GM12878 (cell line): ENCODE data around the gene PRCP. TPM values are rescaled to one million over a fixed set of nuclear protein-coding genes. Genes with fewer than 3 reads are reported as not detected.

ENCODE experiments used
- ATAC-seq: fragments of 200-7000 bp; cut with Tn5 transposase; 3 replicates; pipeline ENCODE4 v1.9.1; 2020; ENCODE audit warnings: mild to moderate bottlenecking, moderate library complexity
- BruUV-seq: library from RNA; stranded (reverse); fragments of 400-500 nt; replicated peaks from 2 replicates; lab custom pipeline; 2021; lab: Mats Ljungman, UMichigan
- CTCF ChIA-PET: fragments of 300-600 bp; sonication (Branson Sonifier 250); formaldehyde crosslinking; extraction: SDS; loops from one replicate; lab custom pipeline; 2021; ENCODE audit warnings: inconsistent platforms; lab: Yijun Ruan, JAX
- POLR2A ChIA-PET: fragments of 350-600 bp; formaldehyde crosslinking; extraction: SDS; loops from one replicate; lab custom pipeline; 2021; ENCODE audit warnings: inconsistent platforms; lab: Charles Lee
- RAD21 ChIA-PET: fragments of 300-600 bp; sonication (Branson Sonifier 250); formaldehyde crosslinking; loops from one replicate; lab custom pipeline; 2023; ENCODE audit warnings: antibody characterized with exemption; ENCODE audit not compliant: unreplicated experiment; lab: Charles Lee
- SMC1A ChIA-PET: fragments of 300-600 bp; sonication (Branson Sonifier 250); formaldehyde crosslinking; loops from one replicate; lab custom pipeline; 2023; ENCODE audit not compliant: unreplicated experiment, uncharacterized antibody; lab: Charles Lee
- DNase-seq: peaks from one replicate; pipeline ENCODE4 v3.0.0-alpha.2; 2011; ENCODE audit warnings: low read depth, low spot score
- FAIRE-seq: peaks from 3 replicates; lab custom pipeline; 2011; peaks lifted over from hg19 to GRCh38; lab: Jason Lieb, UNC
- H2AFZ ChIP-seq: 2 replicates; pipeline ENCODE4 v1.6.0; 2011; ENCODE audit warnings: low read depth, low read length, control low read depth; ENCODE audit not compliant: control insufficient read depth
- H3K27ac ChIP-seq: 2 replicates; pipeline ENCODE4 v1.5.1; 2011; ENCODE audit warnings: control low read depth; ENCODE audit not compliant: control insufficient read depth, insufficient read depth
- H3K27me3 ChIP-seq, 2 experiments: replicated peaks in 1 of 2; 2 replicates each; pipeline versions ENCODE4 v1.6.0 to v1.6.1; 2011; ENCODE audit warnings: low read length in 1 of 2; ENCODE audit not compliant: control insufficient read depth in 2 of 2, insufficient read depth in 2 of 2
- H3K36me3 ChIP-seq, 2 experiments: 2 replicates each; pipeline ENCODE4 v1.5.1; 2011; ENCODE audit warnings: low read length in 1 of 2; ENCODE audit not compliant: control insufficient read depth in 2 of 2, insufficient read depth in 2 of 2
- H3K4me1 ChIP-seq: 2 replicates; pipeline ENCODE4 v1.6.1; 2011; ENCODE audit warnings: mild to moderate bottlenecking, low read length, moderate library complexity, mixed read lengths; ENCODE audit not compliant: control insufficient read depth, insufficient read depth
- H3K4me2 ChIP-seq: 2 replicates; pipeline ENCODE4 v1.6.0; 2011; ENCODE audit warnings: control low read depth; ENCODE audit not compliant: control insufficient read depth, insufficient read depth
- H3K4me3 ChIP-seq: fragments of 200-600 bp; sonication (generic); 2 replicates; pipeline ENCODE4 v1.5.1; 2016
- H3K79me2 ChIP-seq: 2 replicates; pipeline ENCODE4 v1.6.0; 2011; ENCODE audit warnings: low read length; ENCODE audit not compliant: control insufficient read depth, insufficient read depth
- H3K9ac ChIP-seq: 2 replicates; pipeline ENCODE4 v1.8.0; 2011; ENCODE audit warnings: low read length, control low read depth, mixed read lengths; ENCODE audit not compliant: control insufficient read depth, insufficient read depth
- H3K9me3 ChIP-seq: replicated peaks from 3 replicates; pipeline ENCODE4 v1.5.1; 2011; ENCODE audit warnings: mild to moderate bottlenecking, low read length; ENCODE audit not compliant: control insufficient read depth, insufficient read depth
- H4K20me1 ChIP-seq: 2 replicates; pipeline ENCODE4 v1.6.0; 2011; ENCODE audit not compliant: control insufficient read depth, insufficient read depth
- ATF3 ChIP-seq: IDR thresholded peaks from 2 replicates; pipeline ENCODE4 v1.6.1; 2011; ENCODE audit warnings: low read depth, mild to moderate bottlenecking, low read length, moderate library complexity, borderline replicate concordance; ENCODE audit errors: extremely low read depth
- BACH1 ChIP-seq: fragments of 450-650 bp; IDR thresholded peaks from 2 replicates; pipeline ENCODE4 v1.6.1; 2017; ENCODE audit warnings: mild to moderate bottlenecking, borderline replicate concordance
- BCL11A ChIP-seq: IDR thresholded peaks from 2 replicates; pipeline ENCODE4 v1.6.1; 2011; ENCODE audit warnings: low read depth, low read length
- BMI1 ChIP-seq: fragments of 450-650 bp; IDR thresholded peaks from 2 replicates; pipeline ENCODE4 v1.6.1; 2016; ENCODE audit warnings: mild to moderate bottlenecking, moderate library complexity, borderline replicate concordance
- CREM ChIP-seq: IDR thresholded peaks from 2 replicates; pipeline ENCODE4 v1.6.1; 2014; ENCODE audit warnings: antibody characterized with exemption, low read depth
- FOXM1 ChIP-seq: IDR thresholded peaks from 2 replicates; pipeline ENCODE4 v1.6.1; 2012; ENCODE audit warnings: low read depth, mild to moderate bottlenecking, inconsistent platforms, low read length, moderate library complexity
- HCFC1 ChIP-seq: fragments of 150-350 bp; IDR thresholded peaks from 2 replicates; pipeline ENCODE4 v1.6.1; 2014; ENCODE audit warnings: low read length
- HDGF ChIP-seq: fragments of 450-650 bp; IDR thresholded peaks from 2 replicates; pipeline ENCODE4 v1.6.1; 2016; ENCODE audit warnings: antibody characterized with exemption
- NR2C1 ChIP-seq: fragments of 450-650 bp; IDR thresholded peaks from 2 replicates; pipeline ENCODE4 v1.6.1; 2017; ENCODE audit warnings: antibody characterized with exemption, mild to moderate bottlenecking, moderate library complexity
- NRF1 ChIP-seq: conservative IDR thresholded peaks from 2 replicates; pipeline ENCODE4 v1.6.1; 2011; ENCODE audit warnings: mild to moderate bottlenecking, low read depth, low read length, improper control_type of control experiment
- PAX8 ChIP-seq: fragments of 450-650 bp; IDR thresholded peaks from 2 replicates; pipeline ENCODE4 v1.6.1; 2017; ENCODE audit warnings: mild to moderate bottlenecking, moderate library complexity
- PML ChIP-seq: IDR thresholded peaks from 2 replicates; pipeline ENCODE4 v1.6.1; 2012; ENCODE audit warnings: low read length, inconsistent platforms
- RFX5 ChIP-seq: IDR thresholded peaks from 2 replicates; pipeline ENCODE4 v1.6.1; 2011; ENCODE audit warnings: low read depth, low read length, improper control_type of control experiment
- SMAD1 ChIP-seq: fragments of 450-650 bp; IDR thresholded peaks from 2 replicates; pipeline ENCODE4 v1.6.1; 2018; ENCODE audit warnings: mild to moderate bottlenecking, low read depth; ENCODE audit not compliant: partially characterized antibody
- SMAD5 ChIP-seq: IDR thresholded peaks from 2 replicates; pipeline ENCODE4 v1.6.1; 2016; ENCODE audit warnings: antibody characterized with exemption, low read depth
- SMC3 ChIP-seq: IDR thresholded peaks from 2 replicates; pipeline ENCODE4 v1.6.1; 2011; ENCODE audit warnings: low read length, improper control_type of control experiment, borderline replicate concordance
- SUZ12 ChIP-seq: fragments of 200-600 bp; sonication (generic); IDR thresholded peaks from one replicate; pipeline ENCODE4 v1.6.1; 2018; ENCODE audit warnings: antibody characterized with exemption, mild to moderate bottlenecking; ENCODE audit not compliant: unreplicated experiment
- TCF12 ChIP-seq: IDR thresholded peaks from 2 replicates; pipeline ENCODE4 v1.6.1; 2011; ENCODE audit warnings: low read depth, mild to moderate bottlenecking, low read length
- ZNF384 ChIP-seq: IDR thresholded peaks from 2 replicates; pipeline ENCODE4 v1.6.1; 2012; ENCODE audit warnings: low read depth, mild to moderate bottlenecking, low read length, improper control_type of control experiment, borderline replicate concordance
- WGBS: methylation state at CpG from one replicate; pipeline ENCODE4 v1.1.6; 2016; ENCODE audit warnings: low lambda C conversion rate; ENCODE audit not compliant: insufficient replicate concordance, insufficient coverage; ENCODE audit errors: missing lambda C conversion rate; 5-methylcytosine and 5-hydroxymethylcytosine counted together
- in situ Hi-C: fragments of 300-500 bp; cut with MboI; formaldehyde crosslinking; loops from 9 replicates; pipeline ENCODE4 v1.14.3; 2018; ENCODE audit warnings: mixed read lengths
- intact Hi-C: fragments of 100-400 bp; cut with micrococcal nuclease; formaldehyde crosslinking; loops from one replicate; pipeline ENCODE4 v1.14.2; 2022; ENCODE audit not compliant: unreplicated experiment
- polyA plus RNA-seq, 11 experiments: library from polyadenylated mRNA; depleted of rRNA in 4 of 11; unstranded in 6 of 11; stranded (reverse) in 5 of 11; fragments of >200 nt; fragmentation: Nextera tagmentation in 4 of 11; fragmentation: Illumina TruSeq in 1 of 11; extraction: Ambion mirVana in 4 of 11; extraction: Trizol in 1 of 11; gene quantifications; 1 replicate in 1 of 11; 2 replicates in 10 of 11; pipeline versions ENCODE4 v1.2.1 to v1.2.3, GENCODE V29; 2011 to 2016; ENCODE audit warnings: inconsistent platforms in 2 of 11, missing spikeins in 2 of 11, low read depth in 1 of 11
- total RNA-seq, 4 experiments: library from RNA; depleted of rRNA in 3 of 4; stranded (reverse); fragments of >200 nt in 3 of 4; fragmentation: Illumina TruSeq in 1 of 4; extraction: Trizol in 1 of 4; gene quantifications; 2 replicates each; pipeline versions ENCODE4 v1.2.1 to v1.2.3, GENCODE V29; 2013 to 2021
- TF ChIP-seq, protein P1 (sequence below): IDR thresholded peaks from 2 replicates; pipeline ENCODE4 v1.6.1; 2011; ENCODE audit warnings: low read depth, low read length, improper control_type of control experiment, borderline replicate concordance
- TF ChIP-seq, protein P2 (sequence below): IDR thresholded peaks from 2 replicates; pipeline ENCODE4 v1.6.1; 2011; ENCODE audit warnings: mild to moderate bottlenecking, low read depth, low read length, moderate library complexity; ENCODE audit not compliant: insufficient replicate concordance

PRCP gene
- total and polyA plus RNA-seq, 10 of the 15 experiments (the other 5 are each of a cell fraction or from before 2014, with no cell fraction given): 14.9 to 43.6 (median 20.0) TPM

GRCh38 chr11:82901165-82901921 lies 1.1 kb upstream of the PRCP start, which contains the start of gene DDIAS:
DDIAS (plus strand) TSS chr11:82901736; CDS start chr11:82914739, 13,003 bp downstream.
- Histone ChIP-seq H3K27ac (peak within 1 kb of the TSS; percentile 77), H2AFZ (peak within 1 kb of the TSS; percentile 99), H3K9me3 (no peaks in the 10 kb centered on the region; the same call in 2 of the 3 replicates), H4K20me1 (no peaks in the 10 kb centered on the region), H3K27me3 (no peaks in the 10 kb centered on the region), H3K4me3 (peak within 1 kb of the TSS; percentile 72), H3K9ac (peak within 1 kb of the TSS; percentile 79), H3K4me1 (peaks cover 15% of the 10 kb centered on the region), H3K4me2 (peak within 1 kb of the TSS; percentile 93), H3K79me2 (peaks cover 36% of the 10 kb centered on the region), H3K36me3 (no peaks in the 10 kb centered on the region)
- in situ Hi-C loops (loop anchor here (5.0 to 10.0 kb wide), 4 partner anchors 173 to 383 kb away; partner anchors contain the start of genes CCDC90B, PCF11 and RAB30), intact Hi-C loops (loop anchor here (2.0 to 5.0 kb wide), 3 partner anchors 169 to 291 kb away; partner anchors contain the start of genes ANKRD42, PCF11 and RAB30)
- POLR2A ChIA-PET: interaction anchor here (0.6 to 3.5 kb wide), 20 partner anchors 10 to 918 kb away, joined by 3 to 22 read pairs (median 4); partner anchors contain the start of genes CCDC90B, PCF11 and RAB30
- peak; percentile 95 for DNase-seq
- RAD21 ChIA-PET: interaction anchor here (0.6 to 3.5 kb wide), 31 partner anchors 8 to 936 kb away, joined by 3 to 33 read pairs (median 4); partner anchors contain the start of genes CCDC90B and PCF11
- FAIRE-seq: peak; percentile 71
- SMC1A ChIA-PET: interaction anchor here (0.6 to 6.3 kb wide), 39 partner anchors 8 to 466 kb away, joined by 3 to 57 read pairs (median 4); partner anchors contain the start of genes CCDC90B and PCF11
- WGBS: 1% methylated on average over 43 of the region's 49 CpGs
- no TSS peak for BruUV-seq
- ATAC-seq: peak; percentile 75
- CTCF ChIA-PET: interaction anchor here (0.7 to 7.0 kb wide), 28 partner anchors 11 to 916 kb away, joined by 3 to 72 read pairs (median 5); partner anchors contain the start of gene PCF11
- TF ChIP-seq PML: no peak
- peak; percentile 91 for TF ChIP-seq HDGF
- no peak for TF ChIP-seq SMAD5
- TF ChIP-seq HCFC1: peak; percentile 37; the same call in 1 of the 2 replicates
- no peak for TF ChIP-seq SMAD1
- TF ChIP-seq BCL11A: 0 out of 2 replicates have a peak, but pooled peaks have one; percentile 2
- TF ChIP-seq, protein P1, sequence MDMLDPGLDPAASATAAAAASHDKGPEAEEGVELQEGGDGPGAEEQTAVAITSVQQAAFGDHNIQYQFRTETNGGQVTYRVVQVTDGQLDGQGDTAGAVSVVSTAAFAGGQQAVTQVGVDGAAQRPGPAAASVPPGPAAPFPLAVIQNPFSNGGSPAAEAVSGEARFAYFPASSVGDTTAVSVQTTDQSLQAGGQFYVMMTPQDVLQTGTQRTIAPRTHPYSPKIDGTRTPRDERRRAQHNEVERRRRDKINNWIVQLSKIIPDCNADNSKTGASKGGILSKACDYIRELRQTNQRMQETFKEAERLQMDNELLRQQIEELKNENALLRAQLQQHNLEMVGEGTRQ: no peak
- TF ChIP-seq NRF1: no peak
- no peak for TF ChIP-seq NR2C1
- no peak for TF ChIP-seq PAX8
- TF ChIP-seq, protein P2, sequence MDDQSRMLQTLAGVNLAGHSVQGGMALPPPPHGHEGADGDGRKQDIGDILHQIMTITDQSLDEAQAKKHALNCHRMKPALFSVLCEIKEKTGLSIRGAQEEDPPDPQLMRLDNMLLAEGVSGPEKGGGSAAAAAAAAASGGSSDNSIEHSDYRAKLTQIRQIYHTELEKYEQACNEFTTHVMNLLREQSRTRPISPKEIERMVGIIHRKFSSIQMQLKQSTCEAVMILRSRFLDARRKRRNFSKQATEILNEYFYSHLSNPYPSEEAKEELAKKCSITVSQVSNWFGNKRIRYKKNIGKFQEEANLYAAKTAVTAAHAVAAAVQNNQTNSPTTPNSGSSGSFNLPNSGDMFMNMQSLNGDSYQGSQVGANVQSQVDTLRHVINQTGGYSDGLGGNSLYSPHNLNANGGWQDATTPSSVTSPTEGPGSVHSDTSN: no peak
- TF ChIP-seq RFX5: 0 out of 2 replicates have a peak, but pooled peaks have one; percentile 32
- TF ChIP-seq FOXM1: no peak
- TF ChIP-seq SMC3: no peak
- no peak for TF ChIP-seq ATF3
- TF ChIP-seq CREM: 0 out of 2 replicates have a peak, but pooled peaks have one; percentile 29
- no peak for TF ChIP-seq SUZ12
- peak; percentile 8; the same call in 1 of the 2 replicates for TF ChIP-seq BACH1
- no peak for TF ChIP-seq BMI1
- TF ChIP-seq ZNF384: no peak
- TF ChIP-seq TCF12: no peak
